HG03558 (cell line): ENCODE results near the gene OTOF.

Experiments
- ATAC-seq: cut with Tn5 transposase; IDR thresholded peaks from one replicate; pipeline ENCODE4 v1.9.1; 2021; ENCODE audit warnings: moderate number of reproducible peaks; ENCODE audit not compliant: unreplicated experiment; ENCODE audit errors: extremely low read depth

Gene OTOF

GRCh38 chr2:26424221-26424620 lies 53.7 kb downstream of the OTOF start:
- no peak for ATAC-seq

- no peak for ATAC-seq
These were observed 54.2 kb downstream of the OTOF start for GRCh38 chr2:26423750-26424149.

GRCh38 chr2:26422947-26423629 lies 54.8 kb downstream of the OTOF start:
- ATAC-seq = no peak

GRCh38 chr2:26421961-26422360 lies 56.0 kb downstream of the OTOF start:
- no peak for ATAC-seq

GRCh38 chr2:26414311-26414710 lies 63.6 kb downstream of the OTOF start:
- ATAC-seq = no peak

GRCh38 chr2:26412091-26412673 lies 65.7 kb downstream of the OTOF start:
- ATAC-seq = no peak

GRCh38 chr2:26411419-26411818 lies 66.5 kb downstream of the OTOF start:
- ATAC-seq = no peak

- no peak for ATAC-seq
These were observed 67.1 kb downstream of the OTOF start for GRCh38 chr2:26410764-26411243.

GRCh38 chr2:26409785-26410184 lies 68.1 kb downstream of the OTOF start:
- no peak for ATAC-seq

- no peak for ATAC-seq
These were observed 70.4 kb downstream of the OTOF start for GRCh38 chr2:26407526-26407925.
